WI38 (cell line): Measurements from ENCODE around the gene CFAP107.
"Not testable (repeated sequence)": the region's sequence is repeated elsewhere in the genome, so short reads cannot be mapped to it uniquely, and the experiment has no call there.

ENCODE experiments used
- H3K4me3 ChIP-seq: 2 replicates; pipeline ENCODE4 v1.5.1; 2011; ENCODE audit warnings: low read depth, mild to moderate bottlenecking, control low read depth, low read length
- TF ChIP-seq, protein P1 (sequence below): IDR thresholded peaks from 2 replicates; pipeline ENCODE4 v1.5.1; 2012; ENCODE audit warnings: low read depth, mild to moderate bottlenecking, control low read depth, low read length

CFAP107 gene

DNA sequence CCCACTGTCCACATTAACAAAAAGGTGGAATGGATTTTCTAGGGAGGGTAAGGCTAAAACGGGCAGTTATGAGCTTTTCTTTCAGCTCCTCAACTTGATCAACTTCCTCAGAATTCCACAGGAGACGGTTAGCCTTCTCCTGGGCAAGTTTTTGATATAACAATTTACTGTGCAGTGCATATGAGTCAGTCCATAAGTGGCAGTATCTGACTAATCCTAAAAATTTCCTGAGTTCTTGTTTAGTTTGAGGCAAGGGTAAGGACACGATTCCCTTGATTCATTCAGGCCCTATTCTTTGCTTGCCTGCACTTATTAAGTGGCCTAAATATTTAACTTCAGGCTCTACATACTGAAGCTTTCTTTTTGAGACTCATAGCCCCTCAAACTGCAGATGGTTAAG lies 36.3 kb upstream of the CFAP107 start:
- H3K4me3 ChIP-seq: no peak overlapping the region
- TF ChIP-seq, protein P1, sequence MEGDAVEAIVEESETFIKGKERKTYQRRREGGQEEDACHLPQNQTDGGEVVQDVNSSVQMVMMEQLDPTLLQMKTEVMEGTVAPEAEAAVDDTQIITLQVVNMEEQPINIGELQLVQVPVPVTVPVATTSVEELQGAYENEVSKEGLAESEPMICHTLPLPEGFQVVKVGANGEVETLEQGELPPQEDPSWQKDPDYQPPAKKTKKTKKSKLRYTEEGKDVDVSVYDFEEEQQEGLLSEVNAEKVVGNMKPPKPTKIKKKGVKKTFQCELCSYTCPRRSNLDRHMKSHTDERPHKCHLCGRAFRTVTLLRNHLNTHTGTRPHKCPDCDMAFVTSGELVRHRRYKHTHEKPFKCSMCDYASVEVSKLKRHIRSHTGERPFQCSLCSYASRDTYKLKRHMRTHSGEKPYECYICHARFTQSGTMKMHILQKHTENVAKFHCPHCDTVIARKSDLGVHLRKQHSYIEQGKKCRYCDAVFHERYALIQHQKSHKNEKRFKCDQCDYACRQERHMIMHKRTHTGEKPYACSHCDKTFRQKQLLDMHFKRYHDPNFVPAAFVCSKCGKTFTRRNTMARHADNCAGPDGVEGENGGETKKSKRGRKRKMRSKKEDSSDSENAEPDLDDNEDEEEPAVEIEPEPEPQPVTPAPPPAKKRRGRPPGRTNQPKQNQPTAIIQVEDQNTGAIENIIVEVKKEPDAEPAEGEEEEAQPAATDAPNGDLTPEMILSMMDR: no peak

DNA sequence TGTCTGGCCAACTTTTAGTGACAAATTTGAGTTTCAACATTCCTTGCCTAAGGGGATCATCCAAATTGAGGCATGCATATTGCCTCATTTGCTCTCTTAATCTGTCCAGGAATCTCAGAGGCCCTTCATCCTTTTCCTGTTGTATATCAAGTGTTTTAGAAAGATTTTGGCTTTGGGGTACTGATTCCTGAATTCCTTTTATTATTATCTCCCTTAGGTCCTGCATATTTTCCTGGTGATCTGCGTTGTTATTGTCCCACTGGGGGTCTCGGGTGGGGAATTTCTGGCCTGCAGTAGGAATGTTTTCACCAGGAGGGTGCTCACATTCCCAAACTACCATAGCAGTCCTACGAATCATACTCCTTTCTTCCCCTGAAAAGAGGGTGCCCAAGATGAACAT lies 34.5 kb upstream of the CFAP107 start:
- TF ChIP-seq, protein P1: no peak
- no peak overlapping the region for H3K4me3 ChIP-seq

DNA sequence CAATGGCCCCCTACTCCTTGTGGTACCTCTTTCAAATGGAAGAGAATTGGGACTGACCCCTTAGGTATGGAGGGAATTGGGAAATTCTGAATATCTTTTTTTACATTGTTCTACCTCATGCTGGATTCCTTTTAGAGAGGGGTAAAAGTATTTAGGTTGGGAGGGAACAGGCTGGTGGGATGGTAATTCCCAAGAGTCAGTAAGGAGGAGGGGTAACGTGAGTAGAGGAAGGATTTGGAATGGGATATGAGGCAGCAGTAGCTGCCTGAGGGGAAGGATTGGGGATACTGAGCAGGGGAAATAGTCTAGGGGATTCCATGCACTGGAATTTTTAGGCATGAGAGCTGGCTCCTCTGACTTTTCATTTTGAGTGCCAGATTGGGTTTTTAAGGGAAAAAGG lies 33.9 kb upstream of the CFAP107 start:
- TF ChIP-seq, protein P1: no peak
- H3K4me3 ChIP-seq: no peak overlapping the region

DNA sequence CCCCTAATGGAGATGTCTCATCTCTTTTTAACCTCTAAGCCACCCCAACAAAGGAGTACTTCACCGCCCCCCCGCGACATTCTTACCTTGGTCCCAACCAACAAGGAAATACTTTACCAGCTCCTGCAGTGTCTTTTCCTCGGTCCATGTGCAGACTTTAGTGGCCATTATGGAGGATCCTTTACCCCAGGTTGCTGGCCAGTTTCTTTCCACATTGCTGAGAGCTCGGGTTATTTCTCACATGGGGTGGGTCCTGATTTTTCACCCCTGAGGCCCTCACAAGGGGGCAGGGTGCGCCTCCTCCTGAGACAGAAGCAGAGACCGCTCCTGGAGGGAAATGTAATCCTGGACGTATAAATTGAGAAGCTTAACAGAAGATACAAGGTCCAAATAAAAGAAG lies 33.1 kb upstream of the CFAP107 start:
- TF ChIP-seq, protein P1: no peak
- no peak overlapping the region for H3K4me3 ChIP-seq

DNA sequence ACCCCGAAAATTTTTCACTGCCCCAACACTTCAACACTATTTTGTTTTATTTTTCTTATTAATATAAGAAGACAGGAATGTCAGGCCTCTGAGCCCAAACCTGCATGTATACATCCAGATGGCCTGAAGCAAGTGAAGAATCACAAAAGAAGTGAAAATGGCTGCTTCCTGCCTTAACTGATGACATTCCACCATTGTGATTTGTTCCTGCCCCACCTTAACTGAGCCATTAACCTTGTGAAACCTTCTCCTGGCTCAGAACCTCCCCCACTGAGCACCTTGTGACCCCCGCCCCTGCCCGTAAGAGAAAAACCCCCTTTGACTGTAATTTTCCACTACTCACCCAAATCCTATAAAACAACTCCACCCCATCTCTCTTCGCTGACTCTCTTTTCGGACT lies 32.3 kb upstream of the CFAP107 start:
- not testable (repeated sequence) for H3K4me3 ChIP-seq

DNA sequence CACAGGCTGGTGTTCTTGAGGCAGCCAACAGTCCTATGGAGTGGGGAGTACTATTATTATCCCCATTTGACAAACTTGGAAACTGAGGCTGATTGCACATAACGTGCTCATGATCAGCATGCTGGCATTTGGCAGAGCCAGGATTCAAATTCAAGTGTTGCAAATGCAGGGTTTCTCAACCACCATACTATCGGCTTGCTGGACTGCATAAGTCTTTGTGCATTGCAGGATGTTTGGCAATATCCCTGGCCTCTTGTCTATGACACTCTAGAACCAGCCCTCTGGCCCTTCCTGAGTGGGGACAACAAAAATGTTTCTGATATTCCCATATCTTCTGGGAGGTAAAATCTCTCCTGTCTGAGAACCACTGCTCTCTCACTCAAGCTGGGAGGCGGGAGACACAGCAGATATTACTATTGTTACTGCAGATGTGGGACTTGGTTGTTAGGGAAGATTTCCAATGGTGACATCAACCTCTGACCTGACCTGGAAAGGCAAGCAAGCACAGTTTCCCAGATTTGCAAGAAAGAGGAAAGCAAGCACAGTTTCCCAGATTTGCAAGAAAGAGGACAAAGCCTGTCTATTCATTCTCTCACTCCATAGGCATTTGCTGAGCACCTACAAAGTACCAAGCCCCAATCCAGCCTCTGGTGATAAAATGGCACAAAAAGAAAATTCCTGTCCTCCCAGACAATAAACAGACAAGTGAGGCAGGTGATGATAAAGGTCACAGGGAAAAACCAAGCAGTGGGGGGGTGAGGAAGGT lies 31.1 kb upstream of the CFAP107 start:
- no peak overlapping the region for H3K4me3 ChIP-seq
- TF ChIP-seq, protein P1: no peak

DNA sequence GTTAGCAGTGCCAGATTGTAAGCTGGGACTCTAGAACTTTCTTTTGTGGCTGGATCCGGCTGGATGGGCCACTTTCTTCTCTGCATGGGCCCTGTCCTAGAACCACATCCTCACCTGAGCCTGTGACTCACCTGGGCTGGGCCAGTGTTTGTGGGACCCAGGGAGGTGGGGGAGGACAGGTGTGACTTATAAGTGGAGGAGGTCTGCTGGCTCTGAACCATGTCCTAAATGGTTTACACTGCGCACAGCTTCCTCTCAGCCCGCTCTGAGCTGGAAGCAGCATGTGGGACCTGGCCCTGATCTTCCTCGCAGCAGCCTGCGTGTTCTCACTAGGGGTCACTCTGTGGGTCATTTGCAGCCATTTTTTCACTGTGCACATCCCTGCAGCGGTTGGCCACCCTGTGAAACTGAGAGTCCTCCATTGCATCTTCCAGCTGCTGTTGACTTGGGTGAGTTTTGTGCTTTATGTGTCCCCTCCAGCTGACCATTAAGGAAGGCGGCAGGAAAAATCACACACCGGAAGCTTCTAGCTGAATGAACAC lies 30.0 kb upstream of the CFAP107 start, which contains the start of gene AADACL3:
Gene AADACL3, plus strand, starts transcription at position 215 of the 542 bp plus-strand sequence. Its CDS starts 67 bp downstream, at position 282.
- H3K4me3 ChIP-seq: no peak within 1 kb of the TSS
- TF ChIP-seq, protein P1: no peak
